H9 (cell line): ENCODE measurements around the gene GALNT13. TPM values are rescaled to one million over a fixed set of nuclear protein-coding genes. Genes with fewer than 3 reads are reported as not detected.

Experiments used
- DNase-seq: peaks from one replicate; pipeline ENCODE4 v3.0.0-alpha.2; 2017
- H2AFZ ChIP-seq: one replicate; pipeline ENCODE4 v1.6.1; 2013; ENCODE audit warnings: mild to moderate bottlenecking, low read length, control low read depth, moderate library complexity
- H2AK5ac ChIP-seq: 2 replicates; pipeline ENCODE4 v1.6.1; 2013; ENCODE audit warnings: low read length, control low read depth, mixed read lengths; ENCODE audit not compliant: insufficient read length
- H2BK120ac ChIP-seq: one replicate; pipeline ENCODE4 v1.6.1; 2013; ENCODE audit warnings: low read depth, mild to moderate bottlenecking, low read length, control low read depth, inconsistent platforms; ENCODE audit not compliant: poor library complexity, severe bottlenecking
- H2BK12ac ChIP-seq: 2 replicates; pipeline ENCODE4 v1.6.1; 2013; ENCODE audit warnings: low read length, control low read depth, mixed read lengths, low read depth; ENCODE audit not compliant: insufficient read length
- H2BK15ac ChIP-seq: 2 replicates; pipeline ENCODE4 v1.6.1; 2013; ENCODE audit warnings: low read depth, low read length, control low read depth
- H2BK20ac ChIP-seq: one replicate; pipeline ENCODE4 v1.6.1; 2013; ENCODE audit warnings: low read depth, mild to moderate bottlenecking, low read length, control low read depth, inconsistent platforms; ENCODE audit not compliant: poor library complexity, severe bottlenecking
- H2BK5ac ChIP-seq: 2 replicates; pipeline ENCODE4 v1.6.1; 2013; ENCODE audit warnings: low read length, control low read depth, mixed read lengths; ENCODE audit not compliant: insufficient read length
- H3K14ac ChIP-seq: 2 replicates; pipeline ENCODE4 v1.6.1; 2013; ENCODE audit warnings: low read length, control low read depth; ENCODE audit not compliant: insufficient read depth
- H3K18ac ChIP-seq: 2 replicates; pipeline ENCODE4 v1.6.1; 2013; ENCODE audit warnings: low read depth, mild to moderate bottlenecking, mixed read lengths, low read length, control low read depth; ENCODE audit not compliant: insufficient read length
- H3K23ac ChIP-seq: 2 replicates; pipeline ENCODE4 v1.6.1; 2013; ENCODE audit warnings: low read length, control low read depth, mixed read lengths, low read depth; ENCODE audit not compliant: insufficient read length
- H3K23me2 ChIP-seq: 2 replicates; pipeline ENCODE4 v1.6.1; 2013; ENCODE audit warnings: low read depth, mild to moderate bottlenecking, mixed read lengths, low read length, control low read depth; ENCODE audit not compliant: insufficient read length, poor library complexity, severe bottlenecking
- H3K27ac ChIP-seq: 2 replicates; pipeline ENCODE4 v1.5.1; 2013; ENCODE audit warnings: low read length, control low read depth, mixed read lengths, low read depth; ENCODE audit not compliant: insufficient read length
- H3K27me3 ChIP-seq: 2 replicates; pipeline ENCODE4 v1.6.1; 2013; ENCODE audit warnings: low read length, control low read depth, inconsistent platforms; ENCODE audit not compliant: insufficient read depth
- H3K4ac ChIP-seq: 2 replicates; pipeline ENCODE4 v1.6.1; 2013; ENCODE audit warnings: low read depth, mild to moderate bottlenecking, control low read depth, inconsistent platforms, low read length, moderate library complexity
- H3K4me1 ChIP-seq: 2 replicates; pipeline ENCODE4 v1.6.1; 2013; ENCODE audit warnings: low read length, control low read depth, inconsistent platforms; ENCODE audit not compliant: insufficient read depth
- H3K4me2 ChIP-seq: 2 replicates; pipeline ENCODE4 v1.6.1; 2013; ENCODE audit warnings: low read length, control low read depth, mixed read lengths; ENCODE audit not compliant: insufficient read length, insufficient read depth
- H3K56ac ChIP-seq: 2 replicates; pipeline ENCODE4 v1.6.1; 2013; ENCODE audit warnings: low read depth, mild to moderate bottlenecking, mixed read lengths, low read length, control low read depth; ENCODE audit not compliant: insufficient read length
- H3K79me1 ChIP-seq: 2 replicates; pipeline ENCODE4 v1.6.1; 2013; ENCODE audit warnings: low read depth, mild to moderate bottlenecking, moderate library complexity, low read length, control low read depth, inconsistent platforms; ENCODE audit not compliant: insufficient read depth, poor library complexity, severe bottlenecking
- H3K79me2 ChIP-seq: 2 replicates; pipeline ENCODE4 v1.6.1; 2013; ENCODE audit warnings: low read length, control low read depth, inconsistent platforms; ENCODE audit not compliant: insufficient read depth
- H3K9ac ChIP-seq: 2 replicates; pipeline ENCODE4 v1.6.1; 2013; ENCODE audit warnings: low read length, control low read depth, mixed read lengths; ENCODE audit not compliant: insufficient read length; ENCODE audit errors: extremely low read depth
- H3K9me3 ChIP-seq: one replicate; pipeline ENCODE4 v1.6.1; 2013; ENCODE audit warnings: low read depth, low read length, inconsistent platforms; ENCODE audit not compliant: control insufficient read depth
- H3T11ph ChIP-seq: one replicate; pipeline ENCODE4 v1.6.1; 2013; ENCODE audit warnings: mild to moderate bottlenecking, low read length, control low read depth, inconsistent platforms
- H4K20me1 ChIP-seq: one replicate; pipeline ENCODE4 v1.6.1; 2013; ENCODE audit not compliant: control insufficient read depth, insufficient read length, insufficient read depth
- H4K5ac ChIP-seq: 2 replicates; pipeline ENCODE4 v1.6.1; 2013; ENCODE audit warnings: low read depth, mild to moderate bottlenecking, mixed read lengths, low read length, control low read depth; ENCODE audit not compliant: insufficient read length
- H4K8ac ChIP-seq: replicated peaks from 2 replicates; pipeline ENCODE4 v1.6.1; 2013; ENCODE audit warnings: low read length, control low read depth, mixed read lengths, low read depth; ENCODE audit not compliant: insufficient read length
- H4K91ac ChIP-seq: 2 replicates; pipeline ENCODE4 v1.6.1; 2013; ENCODE audit warnings: low read depth, mild to moderate bottlenecking, moderate library complexity, mixed read lengths, low read length, control low read depth; ENCODE audit not compliant: insufficient read length
- H3K27ac Mint-ChIP-seq, 3 experiments: 2 replicates in 2 of 3; 3 replicates in 1 of 3; pipeline ENCODE4 v1.8.0; 2020 to 2021; ENCODE audit warnings: mixed read lengths in 3 of 3, mild to moderate bottlenecking in 1 of 3, moderate library complexity in 1 of 3
- H3K27me3 Mint-ChIP-seq: 2 replicates; pipeline ENCODE4 v1.8.0; 2021; ENCODE audit warnings: low read depth, mild to moderate bottlenecking, moderate library complexity, mixed read lengths
- H3K36me3 Mint-ChIP-seq, 3 experiments: 2 replicates in 2 of 3; 3 replicates in 1 of 3; pipeline ENCODE4 v1.8.0; 2020 to 2021; ENCODE audit warnings: low read depth in 3 of 3, mixed read lengths in 3 of 3; ENCODE audit not compliant: insufficient read depth in 1 of 3
- H3K4me1 Mint-ChIP-seq, 2 experiments: 2 replicates each; pipeline ENCODE4 v1.8.0; 2020; ENCODE audit warnings: mixed read lengths in 2 of 2
- H3K4me3 Mint-ChIP-seq, 2 experiments: 2 replicates in 1 of 2; 3 replicates in 1 of 2; pipeline ENCODE4 v1.8.0; 2020 to 2021; ENCODE audit warnings: mild to moderate bottlenecking in 2 of 2, mixed read lengths in 2 of 2, moderate library complexity in 1 of 2
- H3K9me3 Mint-ChIP-seq, 2 experiments: 2 replicates in 1 of 2; 3 replicates in 1 of 2; pipeline ENCODE4 v1.8.0; 2020; ENCODE audit warnings: mild to moderate bottlenecking in 2 of 2, mixed read lengths in 2 of 2, moderate library complexity in 1 of 2
- CTCF ChIP-seq: fragments of 200-600 bp; sonication (generic); conservative IDR thresholded peaks from 3 replicates; pipeline ENCODE4 v1.8.0; 2021; ENCODE audit warnings: antibody characterized with exemption, mild to moderate bottlenecking
- WGBS: extraction: QIAGEN DNeasy Blood & Tissue Kit; methylation state at CpG from one replicate; pipeline ENCODE4 v1.1.7; 2013; ENCODE audit warnings: missing lambda C conversion rate, low lambda C conversion rate, mixed read lengths; ENCODE audit not compliant: insufficient read length; ENCODE audit errors: extremely low coverage; 5-methylcytosine and 5-hydroxymethylcytosine counted together
- total RNA-seq: library from RNA; stranded (reverse); gene quantifications from 2 replicates; pipeline ENCODE4 v1.2.1, GENCODE V29; 2021

Gene GALNT13
- total RNA-seq, 1 experiment from 2014 or later = 6.6 TPM

DNA sequence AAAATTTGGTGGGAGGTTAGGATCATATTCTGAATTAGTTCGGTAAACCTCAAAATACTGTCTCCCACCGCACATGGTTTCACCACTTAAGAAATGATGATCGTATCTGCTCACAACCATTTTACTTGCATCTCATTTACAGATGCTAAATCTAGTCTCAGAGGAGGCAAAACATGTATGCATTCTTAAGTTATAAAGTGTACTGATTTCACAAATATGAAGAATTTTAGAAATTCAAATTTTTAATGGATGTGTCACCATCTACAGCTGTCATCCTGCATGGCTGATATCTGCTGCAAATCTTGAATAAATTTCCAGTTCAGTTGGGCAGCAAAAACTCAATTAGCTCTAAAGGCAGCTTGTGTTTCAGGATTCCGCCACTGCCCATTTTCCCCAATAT lies 583.4 kb downstream of the GALNT13 start:
- Histone ChIP-seq H3K27ac (no peak overlapping the region), H3K9me3 (no peaks in the 10 kb centered on the region), H3K23me2 (no peaks in the 10 kb centered on the region), H3K4ac (no peak overlapping the region), H2BK20ac (no peak overlapping the region), H4K5ac (no peak overlapping the region), H3K18ac (no peak overlapping the region), H3K4me2 (no peak overlapping the region), H4K8ac (no peak overlapping the region), H3K79me1 (no peaks in the 10 kb centered on the region), H3K9ac (no peak overlapping the region), H3K79me2 (no peaks in the 10 kb centered on the region), H2BK12ac (no peak overlapping the region), H3K27me3 (no peaks in the 10 kb centered on the region), H4K91ac (no peak overlapping the region), H2BK5ac (no peak overlapping the region), H2AK5ac (no peak overlapping the region), H2AFZ (no peak overlapping the region), H3K14ac (no peak overlapping the region), H3K4me1 (no peaks in the 10 kb centered on the region; the same call in 1 of the 2 replicates), H2BK120ac (no peak overlapping the region), H4K20me1 (no peaks in the 10 kb centered on the region), H3K56ac (no peak overlapping the region), H3T11ph (no peak overlapping the region), H2BK15ac (no peak overlapping the region), H3K23ac (no peak overlapping the region)
- TF ChIP-seq CTCF = no peak
- no peak overlapping the region for H3K27ac Mint-ChIP-seq
- WGBS = no CpG with 5 or more reads among the region's 4 CpGs
- no peaks in the 10 kb centered on the region for H3K27me3 Mint-ChIP-seq
- H3K36me3 Mint-ChIP-seq = no peaks in the 10 kb centered on the region
- H3K9me3 Mint-ChIP-seq = no peaks in the 10 kb centered on the region
- no peak overlapping the region for H3K4me3 Mint-ChIP-seq
- H3K4me1 Mint-ChIP-seq = no peaks in the 10 kb centered on the region
- DNase-seq = no peak
